ENCODE data around the gene ZNF317.

The ZNF317 gene

DNA sequence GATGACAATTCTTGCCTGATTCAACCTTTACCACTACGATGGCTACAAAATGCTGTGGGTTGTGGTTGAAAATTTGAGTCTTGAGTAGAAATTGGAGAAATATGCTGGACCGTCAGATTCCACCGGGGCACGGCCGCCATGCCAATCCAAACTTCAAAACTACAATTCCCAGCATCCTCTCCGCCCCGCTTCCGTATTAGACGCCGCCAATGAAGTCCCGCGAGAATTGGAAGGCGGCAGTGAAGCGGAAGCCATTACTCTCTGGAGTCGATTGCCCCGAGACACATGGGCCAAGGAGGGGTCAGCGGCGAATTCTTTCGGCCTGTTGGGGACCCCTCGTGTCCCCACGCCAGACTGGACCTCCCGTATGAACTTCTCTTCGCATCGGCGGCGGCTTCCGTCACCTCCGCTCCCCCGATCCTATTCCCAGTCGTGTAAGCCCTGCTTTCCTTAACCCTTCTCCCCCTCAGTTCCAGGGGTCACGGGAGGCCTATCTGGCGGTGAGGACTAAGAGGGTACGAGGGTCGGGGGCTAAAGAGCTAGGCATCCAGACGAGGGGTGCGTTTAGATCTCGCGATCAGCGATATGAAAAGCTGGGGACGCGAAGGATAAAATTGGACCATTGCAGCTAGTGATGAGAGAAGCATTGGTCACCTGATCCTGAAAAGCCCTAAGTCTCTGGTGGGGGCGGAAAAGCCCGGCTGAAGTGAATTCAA is at the start of gene ZNF317:
Gene ZNF317 (plus strand): TSS at position 239 of the 716 bp plus-strand sequence. CDS start 15,620 bp downstream, outside the sequence.
- DNase-seq (ENCODE audit: low read depth in 2 of 2): peak; percentile 78 to 88

GRCh38 chr19:9107375-9107774 is 32.8 kb upstream of the ZNF317 start, which contains the start of gene OR7G2:
Gene OR7G2, minus strand, starts transcription at chr19:9107475. Its CDS starts 4,232 bp downstream, at chr19:9103243.
- DNase-seq (ENCODE audit: low read depth in 2 of 2): no peak

DNA sequence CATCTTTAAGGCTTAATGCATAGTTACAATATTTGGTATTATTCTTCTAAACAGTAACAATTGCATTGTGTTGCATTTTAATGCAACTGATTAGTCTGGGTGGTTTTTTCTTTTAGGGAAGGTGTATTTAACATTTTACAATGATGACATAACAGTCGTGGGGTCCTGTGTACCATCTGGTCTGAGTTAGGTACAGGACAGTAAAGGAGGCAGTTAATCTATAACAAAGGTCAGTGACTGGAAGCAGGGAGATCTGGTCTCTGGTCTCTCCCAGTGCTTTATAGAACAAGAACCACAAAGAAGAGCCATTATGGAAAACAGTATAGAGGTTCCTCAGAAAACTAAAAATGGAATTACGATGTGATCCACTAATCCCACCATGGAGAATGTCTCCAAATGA is 30.2 kb upstream of the ZNF317 start:
- no peak for DNase-seq (ENCODE audit: low read depth in 2 of 2)

- DNase-seq (ENCODE audit: low read depth in 2 of 2): no peak
Observed at GRCh38 chr19:9115307-9115813, 24.8 kb upstream of the ZNF317 start, which contains the start of gene OR7G1. Gene OR7G1, minus strand, starts transcription at chr19:9115763. Its CDS starts 0 bp downstream, at chr19:9115763.

DNA sequence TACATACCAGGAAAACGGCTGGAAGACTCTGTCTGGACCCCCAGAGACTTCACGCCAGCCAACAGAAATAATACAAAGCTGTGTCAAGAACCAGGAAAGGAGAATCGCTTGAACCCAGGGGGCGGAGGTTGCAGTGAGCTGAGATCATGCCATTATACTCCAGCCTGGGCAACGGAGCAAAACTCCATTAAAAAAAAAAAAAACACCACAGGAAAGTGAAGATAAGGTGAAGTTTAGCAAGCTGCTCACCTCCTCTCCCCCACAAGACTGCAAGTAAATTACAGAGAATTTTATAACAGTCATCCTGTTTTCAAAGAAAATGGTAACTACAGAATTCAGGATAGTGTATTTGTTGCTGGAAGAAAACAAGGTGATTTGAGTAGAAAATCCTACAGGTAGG is 23.6 kb upstream of the ZNF317 start:
- no peak for DNase-seq (ENCODE audit: low read depth in 2 of 2)

DNA sequence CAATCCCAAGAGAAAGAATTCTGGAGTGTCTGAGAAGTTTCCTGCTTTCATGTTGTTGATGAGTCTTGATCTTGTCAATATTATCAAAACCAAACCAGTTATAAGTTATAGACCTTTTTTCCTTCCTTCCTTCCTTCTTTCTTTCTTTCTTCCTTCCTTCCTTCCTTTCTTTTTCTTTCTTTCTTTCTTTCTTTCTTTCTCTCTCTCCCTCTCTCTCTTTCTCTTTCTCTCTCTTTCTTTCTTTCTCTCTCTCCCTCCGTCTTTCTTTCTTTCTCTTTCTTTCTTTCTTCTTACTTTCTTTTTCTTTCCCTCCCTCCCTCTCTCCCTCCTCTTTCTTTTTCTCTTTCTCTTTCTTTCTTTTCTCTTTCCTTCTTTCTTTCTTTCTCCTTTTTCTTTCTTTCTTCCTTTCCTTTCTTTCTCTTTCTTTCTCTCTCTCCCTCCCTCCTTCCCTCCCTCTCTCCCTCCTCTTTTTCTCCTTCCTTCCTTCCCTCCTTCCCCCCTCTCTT is 13.2 kb upstream of the ZNF317 start, which contains the start of gene OR7G3:
Gene OR7G3 (minus strand): TSS at position 51 of the 506 bp plus-strand sequence. CDS start 0 bp downstream, at position 51.
- no peak for DNase-seq (ENCODE audit: low read depth in 2 of 2)

GRCh38 chr19:9128171-9128570 is 12.0 kb upstream of the ZNF317 start:
- no peak for DNase-seq (ENCODE audit: low read depth in 2 of 2)

DNA sequence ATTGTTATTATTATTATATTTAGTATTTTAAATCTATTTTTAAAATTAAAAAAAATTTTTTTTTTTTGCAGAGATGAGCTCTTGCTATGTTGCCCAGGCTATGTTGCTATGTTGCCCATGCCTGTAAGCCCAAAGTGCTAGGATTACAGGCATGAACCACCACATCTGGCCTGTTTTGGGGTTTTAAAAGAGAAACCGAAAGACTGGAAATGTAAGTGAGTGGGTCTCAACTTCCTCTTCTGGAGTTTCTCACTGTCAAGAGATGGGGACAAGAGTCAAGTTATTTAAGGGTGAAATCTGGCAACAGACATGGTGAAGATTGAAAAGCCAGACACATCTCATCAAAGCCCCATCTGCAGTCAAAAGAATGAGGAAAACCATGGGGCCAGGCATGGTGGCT is 9.2 kb upstream of the ZNF317 start:
- no peak for DNase-seq (ENCODE audit: low read depth in 2 of 2)

GRCh38 chr19:9132422-9132821 is 7.8 kb upstream of the ZNF317 start:
- no peak for DNase-seq (ENCODE audit: low read depth in 2 of 2)

DNA sequence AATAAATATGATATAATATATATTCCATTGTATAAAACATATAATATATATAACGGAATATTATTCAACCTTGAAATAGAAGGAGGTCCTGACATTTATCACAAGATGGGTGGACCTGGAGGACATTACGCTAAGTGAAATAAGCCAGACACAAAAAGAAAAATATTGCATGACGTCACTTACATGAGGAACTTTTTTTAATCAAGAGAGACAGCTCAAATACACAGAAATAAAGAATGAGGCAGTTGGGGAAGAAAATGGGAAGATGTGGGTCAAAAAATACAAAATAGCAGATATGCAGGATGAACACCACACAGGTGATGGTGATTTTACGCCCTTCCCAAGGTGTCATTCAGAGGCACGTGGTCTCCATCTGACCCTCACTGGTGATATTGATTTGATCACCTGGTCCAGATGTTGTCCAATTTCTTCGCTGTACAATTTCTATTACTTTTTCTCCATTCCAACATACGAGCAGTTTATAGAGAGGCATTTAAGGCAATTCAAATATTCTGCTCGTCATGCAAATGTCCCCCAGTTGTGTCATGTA is 513 bp upstream of the ZNF317 start:
- no peak for DNase-seq (ENCODE audit: low read depth in 2 of 2)

DNA sequence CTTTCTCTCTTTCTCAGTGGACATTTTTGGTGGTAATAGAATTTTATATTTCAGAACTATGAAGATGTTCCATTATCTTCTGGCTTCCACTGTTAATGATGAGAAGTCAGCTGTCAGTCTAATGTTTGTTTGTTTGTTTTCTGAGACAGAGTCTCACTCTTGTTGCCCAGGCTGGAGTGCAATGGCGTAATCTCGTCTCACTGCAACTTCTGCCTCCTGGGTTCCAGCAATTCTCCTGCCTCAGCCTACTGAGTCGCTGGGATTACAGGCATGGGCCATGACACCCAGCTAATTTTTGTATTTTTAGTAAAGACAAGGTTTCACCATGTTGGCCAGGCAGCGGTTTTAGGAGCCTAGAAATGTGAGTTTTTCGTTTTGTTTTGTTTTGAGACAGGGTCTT is 4.7 kb downstream of the ZNF317 start:
- no peak for DNase-seq (ENCODE audit: low read depth in 2 of 2)

DNA sequence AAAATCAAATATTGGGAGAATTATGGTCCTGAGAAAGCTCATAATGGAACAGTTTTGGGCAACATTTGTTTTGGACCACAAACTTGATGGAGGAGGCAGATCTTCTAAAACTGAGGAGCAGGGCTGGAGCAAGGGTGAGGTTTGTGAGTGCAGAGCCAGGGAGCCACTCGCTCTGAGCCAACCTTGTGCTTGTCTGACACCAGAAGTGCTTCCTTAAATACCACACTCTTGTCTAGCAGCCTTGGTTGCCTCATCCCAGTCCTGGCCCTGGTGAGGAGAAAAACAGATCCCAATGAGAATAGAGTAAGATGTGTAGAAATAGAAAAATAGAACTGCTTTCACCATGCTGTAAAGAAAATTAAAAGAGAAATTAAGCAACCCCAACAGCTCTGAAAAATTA is 6.7 kb downstream of the ZNF317 start:
- no peak for DNase-seq (ENCODE audit: low read depth in 2 of 2)

GRCh38 chr19:9148697-9149096 is 8.5 kb downstream of the ZNF317 start:
- no peak for DNase-seq (ENCODE audit: low read depth in 2 of 2)

DNA sequence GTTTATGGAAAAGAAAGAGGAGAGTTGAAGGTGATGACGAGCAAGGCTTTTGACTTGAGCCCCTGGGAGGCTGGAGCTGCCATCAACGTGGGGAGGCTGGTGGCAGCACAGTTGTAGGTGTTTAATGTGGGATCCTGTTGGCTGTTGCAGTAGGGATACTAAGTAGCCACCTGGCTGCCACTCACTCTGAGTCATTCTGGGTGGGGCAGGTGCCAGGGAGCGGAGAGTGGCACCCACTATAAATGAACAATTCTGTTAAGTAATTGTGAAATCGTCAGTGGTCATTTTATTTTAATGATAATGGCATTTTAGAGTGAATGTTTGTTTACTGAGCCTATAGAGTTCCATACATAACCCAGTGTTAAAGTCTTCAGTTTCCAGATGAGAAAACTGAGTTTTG is 9.8 kb downstream of the ZNF317 start:
- no peak for DNase-seq (ENCODE audit: low read depth in 2 of 2)

DNA sequence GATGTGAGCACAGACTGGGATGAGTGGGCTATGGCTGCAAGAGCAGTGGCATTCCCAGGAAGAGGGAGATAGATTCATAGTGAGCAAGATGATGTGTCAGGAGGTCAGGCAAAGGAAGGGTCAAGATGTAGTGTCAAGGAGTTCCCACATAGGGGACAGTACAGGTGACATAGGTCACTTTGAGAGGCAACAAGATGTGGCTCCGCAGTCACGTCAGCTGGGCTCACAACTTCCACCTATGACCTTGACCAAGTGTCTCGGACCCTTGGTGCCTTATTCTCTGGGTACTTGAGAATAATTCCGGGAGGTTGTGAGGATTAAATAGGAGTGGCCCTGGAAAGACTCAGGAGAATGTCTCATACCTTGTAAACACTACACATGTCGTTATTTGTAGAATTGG is 10.5 kb downstream of the ZNF317 start:
- no peak for DNase-seq (ENCODE audit: low read depth in 2 of 2)

- DNase-seq (ENCODE audit: low read depth in 2 of 2): no peak
Observed at GRCh38 chr19:9151367-9151766, 11.2 kb downstream of the ZNF317 start.

- DNase-seq (ENCODE audit: low read depth in 2 of 2): no peak
Observed at GRCh38 chr19:9155591-9155990, 15.4 kb downstream of the ZNF317 start.

DNA sequence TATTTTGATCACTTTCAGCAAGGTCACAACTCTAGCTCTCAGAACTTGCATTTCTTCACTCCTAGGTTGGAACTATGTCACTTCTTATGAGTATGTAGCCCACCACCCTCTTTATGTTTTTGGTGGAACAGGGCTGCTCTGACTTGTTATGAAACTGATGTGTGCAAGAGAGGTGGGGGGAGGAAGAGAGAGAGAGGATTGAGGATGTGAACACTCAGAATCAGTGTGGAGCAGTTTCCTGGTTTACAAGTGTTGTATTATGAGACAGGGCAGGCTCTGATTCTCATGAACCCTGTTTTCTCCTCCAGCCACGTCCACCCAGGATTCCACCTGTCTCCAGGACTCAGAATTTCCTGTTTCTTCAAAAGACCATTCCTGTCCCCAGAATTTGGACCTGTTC is 16.1 kb downstream of the ZNF317 start:
- DNase-seq (ENCODE audit: low read depth in 2 of 2): no peak

DNA sequence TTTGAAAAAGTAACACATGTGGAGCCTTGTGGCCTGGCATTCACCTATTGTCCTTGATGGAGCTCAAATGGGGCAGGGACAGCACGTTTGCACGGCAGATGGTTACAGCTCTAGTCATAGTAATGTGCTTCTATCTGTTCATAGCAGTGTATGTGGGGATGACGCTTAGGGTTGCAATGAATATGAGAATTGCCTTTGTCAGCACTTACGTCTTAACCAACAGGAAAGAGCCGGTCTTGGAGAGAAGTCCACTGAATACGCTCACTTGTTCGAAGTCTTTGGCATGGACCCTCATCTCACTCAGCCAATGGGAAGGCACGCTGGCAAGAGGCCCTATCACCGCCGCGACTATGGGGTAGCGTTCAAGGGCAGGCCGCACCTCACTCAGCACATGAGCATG is 19.7 kb downstream of the ZNF317 start:
- no peak for DNase-seq (ENCODE audit: low read depth in 2 of 2)

GRCh38 chr19:9161427-9161826 is 21.2 kb downstream of the ZNF317 start:
- no peak for DNase-seq (ENCODE audit: low read depth in 2 of 2)

GRCh38 chr19:9165261-9165660 is 25.1 kb downstream of the ZNF317 start:
- DNase-seq (ENCODE audit: low read depth in 2 of 2): no peak

GRCh38 chr19:9166846-9167245 is 26.6 kb downstream of the ZNF317 start:
- DNase-seq (ENCODE audit: low read depth in 2 of 2): no peak

DNA sequence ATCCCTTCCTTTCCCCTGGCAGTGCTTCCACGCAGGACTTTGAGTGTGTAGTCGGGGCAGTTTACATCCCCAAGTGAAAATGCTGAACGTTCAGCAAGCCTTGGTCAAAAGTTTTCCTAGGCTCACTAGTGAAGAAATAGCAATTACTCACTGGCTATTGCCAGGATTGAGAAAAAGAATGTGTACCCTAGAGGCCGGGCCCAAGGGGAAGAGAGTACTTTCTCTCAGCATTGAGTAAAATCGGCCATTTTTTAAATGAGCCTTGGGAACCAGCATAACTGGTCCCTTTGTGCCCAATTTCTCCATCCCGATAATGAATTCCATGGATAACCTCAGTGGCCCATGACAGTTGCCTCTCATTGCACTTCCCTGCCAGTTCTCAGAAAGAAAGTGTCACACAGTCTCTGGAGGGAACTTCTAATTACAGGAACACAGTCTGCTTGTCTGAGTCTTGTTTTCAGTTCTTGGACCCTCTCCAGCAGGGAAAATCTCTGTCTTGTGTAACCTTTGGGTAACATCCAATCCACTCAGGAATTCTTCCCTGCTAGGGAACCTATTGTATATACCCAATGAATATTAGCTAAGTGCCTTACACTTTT is 31.3 kb downstream of the ZNF317 start:
- DNase-seq (ENCODE audit: low read depth in 2 of 2): no peak

Data from stimulated activated CD4-positive, alpha-beta T cell treated with anti-CD3 and anti-CD28 coated beads, Interleukin-4, amount 100 ng/mL, for 48 hours (primary cell).